Ishikawa (cell line): ENCODE data around the gene ZKSCAN8.

Source experiments
- CEBPB ChIP-seq: IDR thresholded peaks from 2 replicates; pipeline ENCODE4 v1.6.1; 2012
- CREB1 ChIP-seq: IDR thresholded peaks from 2 replicates; pipeline ENCODE4 v1.6.1; 2012; ENCODE audit warnings: low read depth
- EGR1 ChIP-seq: IDR thresholded peaks from 2 replicates; pipeline ENCODE4 v1.6.1; 2012
- EP300 ChIP-seq: IDR thresholded peaks from 2 replicates; pipeline ENCODE4 v1.6.1; 2012; ENCODE audit warnings: borderline replicate concordance
- FOXM1 ChIP-seq: IDR thresholded peaks from 2 replicates; pipeline ENCODE4 v1.6.1; 2012; ENCODE audit warnings: low read depth, borderline replicate concordance
- NFIC ChIP-seq: IDR thresholded peaks from 2 replicates; pipeline ENCODE4 v1.6.1; 2012
- RAD21 ChIP-seq: IDR thresholded peaks from 2 replicates; pipeline ENCODE4 v1.6.1; 2012; ENCODE audit warnings: low read depth
- TAF1 ChIP-seq: IDR thresholded peaks from 2 replicates; pipeline ENCODE4 v1.6.1; 2012; ENCODE audit warnings: low read depth, mild to moderate bottlenecking
- TCF12 ChIP-seq: IDR thresholded peaks from 2 replicates; pipeline ENCODE4 v1.6.1; 2012; ENCODE audit warnings: low read depth
- TEAD4 ChIP-seq: IDR thresholded peaks from 2 replicates; pipeline ENCODE4 v1.6.1; 2012
- YY1 ChIP-seq: IDR thresholded peaks from 2 replicates; pipeline ENCODE4 v1.6.1; 2012; ENCODE audit warnings: low read depth
- ZBTB7A ChIP-seq: IDR thresholded peaks from 2 replicates; pipeline ENCODE4 v1.6.1; 2012; ENCODE audit warnings: low read depth
- TF ChIP-seq, protein P1 (sequence below): IDR thresholded peaks from 2 replicates; pipeline ENCODE4 v1.6.1; 2012; ENCODE audit warnings: low read depth, mild to moderate bottlenecking
- TF ChIP-seq, protein P2 (sequence below): IDR thresholded peaks from 2 replicates; pipeline ENCODE4 v1.6.1; 2012
- TF ChIP-seq, protein P3 (sequence below): IDR thresholded peaks from 2 replicates; pipeline ENCODE4 v1.6.1; 2012

Gene ZKSCAN8

DNA sequence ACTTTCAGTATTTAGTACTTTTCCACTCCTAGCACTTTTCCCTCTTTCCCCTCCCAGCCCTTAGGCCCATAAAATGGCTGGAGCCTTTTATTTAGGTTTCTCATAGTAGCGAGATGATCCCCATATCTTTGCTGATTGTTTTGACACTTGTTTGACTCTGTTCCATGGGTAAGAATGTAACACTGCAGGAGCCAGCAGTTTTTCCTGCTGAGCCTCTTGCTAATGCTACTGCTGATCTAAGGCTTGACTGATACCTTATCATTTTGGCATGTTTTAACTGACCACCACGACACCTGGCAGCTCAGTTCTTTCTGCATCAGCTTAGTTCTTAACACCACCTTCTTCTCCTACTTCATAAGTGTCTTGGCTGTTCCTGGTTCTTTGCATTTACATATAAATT lies 29.6 kb downstream of the ZKSCAN8 start:
- TF ChIP-seq, protein P1, sequence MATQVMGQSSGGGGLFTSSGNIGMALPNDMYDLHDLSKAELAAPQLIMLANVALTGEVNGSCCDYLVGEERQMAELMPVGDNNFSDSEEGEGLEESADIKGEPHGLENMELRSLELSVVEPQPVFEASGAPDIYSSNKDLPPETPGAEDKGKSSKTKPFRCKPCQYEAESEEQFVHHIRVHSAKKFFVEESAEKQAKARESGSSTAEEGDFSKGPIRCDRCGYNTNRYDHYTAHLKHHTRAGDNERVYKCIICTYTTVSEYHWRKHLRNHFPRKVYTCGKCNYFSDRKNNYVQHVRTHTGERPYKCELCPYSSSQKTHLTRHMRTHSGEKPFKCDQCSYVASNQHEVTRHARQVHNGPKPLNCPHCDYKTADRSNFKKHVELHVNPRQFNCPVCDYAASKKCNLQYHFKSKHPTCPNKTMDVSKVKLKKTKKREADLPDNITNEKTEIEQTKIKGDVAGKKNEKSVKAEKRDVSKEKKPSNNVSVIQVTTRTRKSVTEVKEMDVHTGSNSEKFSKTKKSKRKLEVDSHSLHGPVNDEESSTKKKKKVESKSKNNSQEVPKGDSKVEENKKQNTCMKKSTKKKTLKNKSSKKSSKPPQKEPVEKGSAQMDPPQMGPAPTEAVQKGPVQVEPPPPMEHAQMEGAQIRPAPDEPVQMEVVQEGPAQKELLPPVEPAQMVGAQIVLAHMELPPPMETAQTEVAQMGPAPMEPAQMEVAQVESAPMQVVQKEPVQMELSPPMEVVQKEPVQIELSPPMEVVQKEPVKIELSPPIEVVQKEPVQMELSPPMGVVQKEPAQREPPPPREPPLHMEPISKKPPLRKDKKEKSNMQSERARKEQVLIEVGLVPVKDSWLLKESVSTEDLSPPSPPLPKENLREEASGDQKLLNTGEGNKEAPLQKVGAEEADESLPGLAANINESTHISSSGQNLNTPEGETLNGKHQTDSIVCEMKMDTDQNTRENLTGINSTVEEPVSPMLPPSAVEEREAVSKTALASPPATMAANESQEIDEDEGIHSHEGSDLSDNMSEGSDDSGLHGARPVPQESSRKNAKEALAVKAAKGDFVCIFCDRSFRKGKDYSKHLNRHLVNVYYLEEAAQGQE, result no peak
- no peak for TF ChIP-seq EGR1
- no peak for TF ChIP-seq RAD21
- TF ChIP-seq YY1, result no peak
- TF ChIP-seq TAF1, result no peak
- no peak for TF ChIP-seq TEAD4
- TF ChIP-seq FOXM1, result no peak

DNA sequence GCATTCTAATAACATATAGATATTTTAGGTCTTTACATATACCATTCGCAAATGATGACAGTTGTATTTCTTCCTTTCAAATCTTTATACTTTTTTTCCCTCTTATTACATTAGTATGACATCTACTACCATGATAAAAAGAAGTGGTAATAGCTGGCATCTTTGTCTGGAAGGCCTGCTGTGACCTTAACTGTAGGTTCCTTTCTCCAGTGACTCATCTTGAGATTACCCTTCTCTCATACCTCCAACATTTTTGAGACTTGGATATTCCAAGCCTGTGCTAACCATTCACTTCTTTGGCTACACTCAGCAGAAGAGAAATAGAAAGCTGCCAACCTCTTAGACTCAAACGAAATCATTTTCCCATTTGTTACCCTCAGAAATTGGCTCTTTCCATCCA lies 30.3 kb downstream of the ZKSCAN8 start:
- TF ChIP-seq, protein P2, sequence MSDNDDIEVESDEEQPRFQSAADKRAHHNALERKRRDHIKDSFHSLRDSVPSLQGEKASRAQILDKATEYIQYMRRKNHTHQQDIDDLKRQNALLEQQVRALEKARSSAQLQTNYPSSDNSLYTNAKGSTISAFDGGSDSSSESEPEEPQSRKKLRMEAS, result no peak
- TF ChIP-seq EP300, result no peak
- TF ChIP-seq ZBTB7A, result no peak
- no peak for TF ChIP-seq TCF12
- no peak for TF ChIP-seq YY1
- TF ChIP-seq CREB1, result no peak
- no peak for TF ChIP-seq NFIC
- no peak for TF ChIP-seq CEBPB
- no peak for TF ChIP-seq FOXM1
- no peak for TF ChIP-seq EGR1
- no peak for TF ChIP-seq TEAD4
- TF ChIP-seq RAD21, result no peak
- TF ChIP-seq TAF1, result no peak
- TF ChIP-seq, protein P1, result no peak
- TF ChIP-seq, protein P3, sequence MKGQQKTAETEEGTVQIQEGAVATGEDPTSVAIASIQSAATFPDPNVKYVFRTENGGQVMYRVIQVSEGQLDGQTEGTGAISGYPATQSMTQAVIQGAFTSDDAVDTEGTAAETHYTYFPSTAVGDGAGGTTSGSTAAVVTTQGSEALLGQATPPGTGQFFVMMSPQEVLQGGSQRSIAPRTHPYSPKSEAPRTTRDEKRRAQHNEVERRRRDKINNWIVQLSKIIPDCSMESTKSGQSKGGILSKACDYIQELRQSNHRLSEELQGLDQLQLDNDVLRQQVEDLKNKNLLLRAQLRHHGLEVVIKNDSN, result no peak

DNA sequence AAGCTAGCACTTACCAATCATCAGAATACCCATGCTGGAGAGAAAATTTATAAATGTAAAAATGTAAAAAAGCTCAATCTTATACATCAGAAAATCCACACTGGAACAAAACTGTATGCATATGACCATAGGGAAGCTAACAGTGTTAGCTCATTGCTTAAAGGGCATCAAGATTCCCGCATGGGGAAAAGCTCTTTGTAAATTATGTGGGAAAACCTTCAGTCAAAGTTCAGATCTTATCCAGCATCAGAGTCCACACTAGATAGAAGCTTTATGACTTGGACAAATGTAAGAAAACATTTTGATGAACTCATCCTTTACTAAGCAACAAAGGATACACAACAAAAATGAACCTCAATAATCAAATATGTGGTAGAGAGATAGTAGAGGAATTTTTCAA lies 34.7 kb downstream of the ZKSCAN8 start:
- TF ChIP-seq FOXM1, result no peak
- TF ChIP-seq NFIC, result no peak
- TF ChIP-seq, protein P1, result no peak

DNA sequence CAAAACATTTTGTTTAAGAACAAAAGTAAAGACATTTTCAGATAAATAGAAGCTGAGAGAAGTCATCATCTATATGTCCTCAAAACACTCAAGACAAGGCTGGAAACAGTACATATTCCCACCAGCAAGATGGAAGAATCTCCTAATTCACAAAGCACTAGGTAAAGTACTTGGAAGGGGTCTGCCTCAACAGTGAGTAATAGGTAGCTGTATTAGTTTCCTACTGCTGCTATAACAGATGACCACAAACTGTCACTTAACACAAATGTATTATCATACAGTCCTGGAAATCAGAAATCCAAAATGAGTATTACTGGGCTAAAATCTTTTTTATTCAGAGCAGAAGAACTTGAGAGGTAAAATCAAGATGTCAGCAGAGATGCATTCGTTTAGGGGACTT lies 40.6 kb downstream of the ZKSCAN8 start:
- TF ChIP-seq CEBPB, result no peak
- TF ChIP-seq RAD21, result no peak
- TF ChIP-seq, protein P2, result no peak
- TF ChIP-seq FOXM1, result no peak
- no peak for TF ChIP-seq TEAD4

DNA sequence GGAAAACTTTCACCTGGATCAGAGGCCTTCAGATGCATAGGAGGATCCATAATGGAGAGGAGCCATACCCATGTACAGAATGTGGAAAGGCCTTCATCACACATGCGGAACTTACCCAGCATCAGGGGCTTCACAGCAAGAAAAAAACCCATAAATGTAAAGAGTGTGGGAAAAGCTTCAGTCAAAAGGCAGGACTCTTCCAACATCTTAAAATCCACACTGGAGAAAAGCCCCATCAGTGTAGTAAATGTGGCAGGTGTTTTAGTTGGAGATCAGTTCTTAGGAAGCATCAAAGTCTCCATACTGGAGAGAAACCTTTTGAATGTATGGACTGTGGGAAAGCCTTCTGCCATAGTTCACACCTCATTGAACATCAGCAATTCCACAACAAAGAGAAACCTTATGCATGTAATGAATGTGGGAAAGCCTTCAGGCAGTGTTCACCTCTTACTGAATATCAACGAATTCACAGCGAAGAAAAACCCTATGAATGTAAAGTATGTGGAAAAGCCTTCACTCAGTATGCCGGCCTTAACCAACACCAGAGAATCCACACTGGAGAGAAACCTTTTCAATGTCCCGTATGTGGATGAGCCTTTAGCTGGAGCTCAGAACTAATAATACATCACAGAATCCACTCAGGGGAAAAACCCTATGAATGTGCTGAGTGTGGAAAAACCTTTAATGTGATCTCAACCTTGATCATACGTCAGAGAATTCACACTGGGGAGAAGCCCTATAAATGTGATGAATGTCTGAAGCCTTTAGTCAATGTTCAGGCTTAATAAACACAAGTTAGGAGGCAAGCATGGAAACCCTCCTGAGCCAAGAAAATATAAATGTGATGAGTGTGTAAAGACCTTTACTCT lies 46.7 kb downstream of the ZKSCAN8 start:
- no peak for TF ChIP-seq CREB1
- TF ChIP-seq FOXM1, result no peak
- no peak for TF ChIP-seq TEAD4
- peak; percentile 34; the same call in 1 of the 2 replicates for TF ChIP-seq TCF12
